Measurements from ENCODE around the gene SRPK2. TPM values are rescaled to one million over a fixed set of nuclear protein-coding genes. Genes with fewer than 3 reads are reported as not detected.

SRPK2 gene
- polyA plus RNA-seq, 1 donor: 58.7 TPM

DNA sequence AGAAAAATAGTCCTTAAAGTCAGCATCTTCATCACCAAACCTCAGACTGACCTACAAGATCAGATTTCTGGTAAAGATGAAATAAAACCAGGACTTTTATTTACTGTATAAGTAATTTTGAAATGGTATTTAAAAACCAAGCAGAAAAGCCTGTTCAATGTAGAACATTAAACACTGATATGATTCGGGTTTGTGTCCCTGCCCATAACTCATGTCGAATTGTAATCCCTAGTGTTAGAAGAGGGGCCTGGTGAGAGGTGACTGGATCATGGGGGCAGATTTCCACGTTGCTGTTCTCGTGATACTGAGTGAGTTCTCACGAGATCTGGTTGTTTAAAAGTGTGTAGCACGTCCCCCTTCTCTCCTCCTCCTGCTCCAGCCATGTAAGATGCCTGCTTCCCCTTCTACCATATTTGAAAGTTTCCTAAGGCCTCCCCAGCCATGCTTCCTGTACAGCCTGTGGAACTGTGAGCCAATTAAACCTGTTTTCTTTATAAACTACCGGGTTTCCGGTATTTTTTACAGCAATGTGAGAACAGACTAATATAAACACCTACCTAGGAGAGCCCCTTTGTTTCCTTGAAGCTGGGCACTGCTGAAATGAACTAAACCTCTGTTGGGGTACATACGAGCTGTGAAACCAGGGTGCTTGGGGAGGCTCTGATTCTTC, 254.6 kb downstream of the SRPK2 start:
- no peak for DNase-seq

DNA sequence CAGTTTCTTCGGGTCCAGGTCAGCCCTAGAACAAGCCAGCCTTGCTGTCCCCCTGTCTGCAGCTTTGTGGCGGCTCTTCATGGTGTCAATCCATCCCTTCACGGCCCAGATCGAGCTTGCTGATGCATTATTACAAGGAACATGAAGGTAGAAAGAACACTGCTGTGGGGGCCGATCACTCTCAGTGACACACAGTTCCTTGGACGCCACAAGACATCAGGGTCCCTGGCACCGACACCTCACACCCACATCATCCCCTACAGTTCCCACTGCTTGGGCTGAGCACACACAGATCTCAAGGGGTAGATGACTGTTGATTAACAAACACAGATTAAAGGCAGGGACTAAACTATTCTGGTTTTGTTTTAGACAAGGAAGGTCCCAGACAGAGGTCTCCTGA, 255.4 kb downstream of the SRPK2 start:
- no peak for DNase-seq

DNA sequence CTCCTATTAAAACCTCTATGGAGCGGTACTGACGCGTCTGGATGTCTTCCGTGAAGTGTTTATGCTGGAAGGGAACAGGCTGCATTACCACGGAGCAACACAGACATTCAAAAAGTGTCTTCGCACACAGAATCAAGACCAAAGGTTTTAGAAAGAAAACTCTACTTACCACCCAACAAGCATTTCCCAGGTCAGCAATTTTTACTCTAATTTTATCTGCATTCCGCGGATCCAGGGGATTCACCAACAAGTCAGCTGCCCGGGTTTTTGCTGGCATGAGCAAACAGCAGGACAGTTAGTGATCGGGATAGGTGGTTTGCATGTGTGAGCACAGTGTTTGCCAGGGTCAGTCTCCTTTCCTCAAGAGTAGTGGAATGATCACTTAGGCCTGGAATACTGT, 255.9 kb downstream of the SRPK2 start:
- no peak for DNase-seq

DNA sequence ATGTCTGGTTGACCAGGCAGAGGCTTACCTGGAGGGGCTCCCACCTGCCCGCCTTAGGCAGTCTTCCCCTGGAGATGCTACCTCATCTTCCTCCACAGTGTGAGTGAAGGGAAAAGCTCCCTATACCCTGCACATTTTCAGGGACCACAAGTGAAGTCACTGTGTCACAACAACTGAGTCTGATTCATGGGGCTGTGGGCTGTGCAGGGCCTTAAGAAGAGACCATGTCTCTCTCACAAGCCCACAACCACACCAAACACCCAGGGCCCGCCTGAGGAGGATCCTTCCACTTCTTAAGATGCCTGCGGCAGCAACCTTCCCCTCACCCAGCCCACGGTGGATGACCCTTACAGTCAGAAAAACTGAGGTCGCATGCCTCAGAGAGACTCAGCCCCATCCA, 256.4 kb downstream of the SRPK2 start:
- DNase-seq: no peak

DNA sequence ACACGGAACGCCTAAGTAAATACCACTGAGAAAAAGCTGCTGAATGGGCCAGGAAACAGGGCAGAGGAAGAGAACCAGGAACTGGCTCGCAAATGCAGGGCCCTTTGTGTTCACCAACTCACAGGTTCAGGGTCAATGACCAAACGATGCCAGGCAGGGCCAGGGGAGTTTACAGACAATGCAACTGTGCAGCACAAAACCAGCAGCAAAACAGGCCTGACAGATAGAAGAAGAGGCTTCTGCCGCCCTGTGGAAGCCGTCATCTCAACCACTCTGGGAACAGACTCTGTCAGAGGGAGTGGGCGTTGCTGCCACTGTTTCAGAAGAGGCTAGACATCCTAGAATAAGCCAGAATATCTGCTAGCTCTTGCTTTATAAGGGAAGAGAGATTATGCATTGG, 256.8 kb downstream of the SRPK2 start:
- peak; percentile 18 for DNase-seq

DNA sequence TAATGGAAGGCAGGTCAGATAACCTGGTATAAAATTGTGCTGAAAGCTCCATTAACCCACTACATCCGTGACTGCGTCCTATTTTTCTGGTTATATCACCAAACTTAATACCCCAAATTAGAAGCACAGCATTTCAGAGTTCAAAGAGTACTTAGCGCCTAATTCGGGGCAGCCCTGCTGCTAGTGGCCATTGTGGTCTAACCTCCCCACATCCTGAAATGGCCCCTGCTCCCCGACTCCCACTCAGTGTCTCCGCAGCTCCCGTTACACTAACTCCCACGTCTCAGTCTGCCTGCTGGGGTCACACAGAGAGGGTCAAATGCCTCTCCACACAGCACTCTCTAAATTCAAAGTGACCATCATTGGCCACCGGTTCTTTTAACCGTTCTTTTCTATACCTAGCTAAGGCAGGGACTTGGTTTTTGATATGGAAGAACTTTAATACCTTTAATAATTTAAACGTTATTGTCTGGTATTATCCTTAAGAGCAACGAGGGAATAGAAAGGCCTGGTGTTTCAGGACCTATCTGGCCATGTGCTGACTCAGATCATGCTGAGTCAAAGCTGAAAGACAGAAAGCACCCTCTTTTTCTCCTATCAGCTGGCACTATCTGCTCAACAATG, 257.6 kb downstream of the SRPK2 start:
- peak; percentile 27 for DNase-seq

DNA sequence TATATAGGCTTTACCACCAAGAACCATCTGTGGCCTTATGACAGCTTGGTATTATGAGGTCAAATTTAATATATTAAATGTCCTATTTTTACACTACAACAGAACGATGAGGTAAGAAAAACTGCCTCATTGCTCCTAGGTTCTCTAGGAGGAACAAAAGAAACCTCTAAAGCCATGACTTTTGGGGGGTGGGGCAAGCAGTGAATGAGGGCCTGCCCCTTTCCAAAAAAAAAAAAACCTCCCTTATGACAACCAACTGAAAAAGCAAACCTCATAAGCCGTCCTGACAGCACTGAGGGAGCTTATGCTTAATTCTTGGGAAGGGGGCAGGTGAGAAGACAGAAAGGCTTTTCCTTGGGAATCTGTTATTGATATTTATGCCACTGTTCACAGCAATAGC, 258.1 kb downstream of the SRPK2 start:
- DNase-seq: no peak

DNA sequence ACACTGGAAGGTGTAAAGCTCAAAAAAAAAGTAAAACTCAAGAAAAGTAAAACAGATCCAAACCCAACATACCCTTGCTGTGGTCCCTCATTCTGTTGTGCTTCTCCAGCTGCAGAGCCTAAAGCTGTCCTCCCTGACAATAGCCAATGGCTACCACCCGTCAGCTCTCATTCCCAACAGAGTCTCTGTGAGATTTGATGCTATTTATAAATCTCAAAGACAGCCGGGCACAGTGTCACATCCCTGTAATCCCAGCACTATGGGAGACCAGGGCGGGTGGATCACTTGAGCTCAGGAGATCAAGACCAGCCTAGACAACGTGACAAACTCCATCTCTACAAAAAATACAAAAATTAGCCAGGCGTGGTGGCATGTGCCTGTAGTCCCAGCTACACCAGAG, 258.7 kb downstream of the SRPK2 start:
- no peak for DNase-seq

DNA sequence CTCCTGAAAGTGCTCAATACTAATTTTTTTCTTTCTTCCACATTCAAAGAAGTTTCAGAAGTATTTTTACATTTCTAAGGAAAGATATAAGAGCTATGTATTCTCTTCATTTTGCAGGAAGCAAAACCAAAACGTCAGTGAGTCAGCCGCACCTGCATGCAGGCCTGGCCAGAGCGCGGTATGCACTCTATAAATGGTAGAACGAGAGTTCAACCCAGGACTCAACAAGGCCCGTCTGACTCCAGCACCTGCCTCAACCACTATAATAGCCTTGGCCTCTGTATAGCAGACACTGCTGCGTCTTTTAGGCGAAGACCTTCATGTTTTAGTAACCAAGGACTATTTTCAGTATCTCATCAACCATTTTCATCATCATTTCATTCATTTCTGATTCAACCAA, 261.5 kb downstream of the SRPK2 start:
- DNase-seq: no peak

DNA sequence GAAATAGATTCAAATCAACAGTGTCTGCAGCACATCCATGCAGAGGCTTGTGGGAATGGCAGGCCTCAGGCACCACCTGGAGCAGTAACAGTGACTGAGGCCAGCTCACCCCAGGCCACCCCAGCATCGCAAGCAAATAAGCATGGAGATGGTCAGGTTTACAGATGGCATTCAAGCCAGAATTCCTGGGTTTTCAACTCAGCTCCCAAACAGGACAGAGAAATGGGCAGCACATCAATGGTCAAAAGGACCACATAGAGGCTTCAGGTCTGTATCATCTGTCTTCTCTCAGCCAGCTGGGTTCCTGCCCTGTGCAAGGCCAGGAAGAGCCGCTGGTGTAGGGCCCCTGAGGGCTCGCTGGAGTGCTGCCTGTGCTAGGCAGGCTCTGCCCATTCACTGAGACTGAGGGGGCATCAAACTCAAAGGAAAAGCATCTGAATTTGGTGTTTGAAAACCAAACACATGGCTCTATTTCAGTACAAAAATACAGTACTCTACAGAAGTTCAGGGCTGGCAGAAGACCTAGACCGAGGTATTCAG, 262.2 kb downstream of the SRPK2 start:
- no peak for DNase-seq

DNA sequence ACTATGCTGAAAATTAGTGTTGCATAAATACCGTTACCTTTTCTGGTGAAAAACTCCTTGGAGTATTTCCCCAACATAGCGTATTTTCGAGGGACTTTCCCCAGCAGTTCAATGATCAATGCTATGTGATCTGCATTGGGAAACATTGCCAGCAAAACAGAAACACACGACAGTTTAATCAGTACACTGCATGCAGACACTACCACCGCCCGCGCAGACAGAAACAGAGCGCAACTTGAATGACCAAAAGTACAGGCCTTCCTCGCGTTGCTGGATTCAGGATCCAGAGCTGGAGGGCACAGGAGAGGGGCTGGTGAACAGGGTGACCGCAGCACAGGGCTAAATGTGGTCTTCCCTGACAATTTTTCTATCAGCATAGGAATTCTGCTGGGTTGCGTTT, 263.0 kb downstream of the SRPK2 start:
- no peak for DNase-seq

DNA sequence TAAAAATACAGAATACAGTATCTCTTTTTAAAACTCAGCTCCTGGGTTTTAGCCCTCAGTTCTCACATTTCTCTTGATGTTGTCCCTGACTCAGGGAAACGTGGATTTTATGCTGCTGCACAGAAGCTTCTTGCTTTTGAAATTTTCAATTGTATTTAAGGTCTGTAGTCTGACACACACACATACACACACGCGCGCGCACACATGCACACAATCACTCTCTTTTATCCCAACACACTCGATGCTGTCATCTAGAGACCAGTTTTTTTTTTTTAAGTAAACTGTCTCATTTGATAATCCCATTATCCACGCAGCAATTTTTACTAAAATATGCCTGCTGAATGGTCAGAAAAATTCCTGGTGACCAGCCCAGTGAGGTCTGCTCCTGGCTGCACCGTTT, 266.1 kb downstream of the SRPK2 start:
- DNase-seq: no peak

DNA sequence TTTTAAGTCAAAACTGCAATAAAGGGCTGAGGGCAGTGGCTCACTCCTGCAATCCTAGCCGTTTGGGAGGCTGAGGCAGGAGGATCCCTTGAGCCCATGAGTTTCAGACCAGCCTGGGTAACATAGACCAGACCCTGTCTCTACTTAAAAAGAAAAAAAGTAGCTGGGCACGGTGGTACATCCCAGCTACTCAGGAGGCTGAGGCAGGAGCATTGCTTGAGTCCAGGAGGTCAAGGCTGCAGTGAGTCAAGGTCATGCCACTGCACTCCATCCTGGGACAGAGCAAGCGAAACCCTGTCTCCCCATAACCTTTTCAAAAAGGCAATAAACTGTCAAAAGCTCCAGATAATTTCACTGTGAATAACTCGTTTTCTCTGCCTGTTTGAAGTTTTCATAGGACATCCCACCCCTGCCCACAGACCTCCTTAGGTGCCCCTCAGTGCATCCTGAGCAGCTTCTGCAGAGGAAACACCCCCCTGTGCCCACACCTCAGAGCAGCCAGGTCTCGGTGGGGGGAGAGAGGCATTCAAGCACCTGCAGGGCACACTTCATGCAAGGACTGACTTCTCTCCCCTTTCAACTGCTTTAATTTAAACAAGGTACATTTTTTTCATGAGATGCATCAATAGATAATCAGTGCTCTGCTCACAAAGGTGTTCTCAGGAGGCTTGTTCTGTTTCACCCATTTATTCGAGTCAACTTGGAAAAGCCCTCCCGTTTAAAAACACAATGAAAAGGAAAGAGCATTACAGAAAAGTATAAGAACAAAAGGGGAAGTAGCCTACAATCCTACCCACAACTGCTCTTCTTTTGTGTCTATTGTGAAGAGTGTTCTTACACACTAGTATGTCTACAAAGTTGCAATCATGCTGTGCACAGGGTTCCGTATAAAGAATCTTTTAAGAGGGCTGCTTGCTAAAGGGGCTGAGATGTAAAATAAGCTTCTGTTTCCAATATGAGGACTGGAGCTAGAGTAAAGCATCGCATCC, 269.8 kb downstream of the SRPK2 start:
- DNase-seq: no peak

DNA sequence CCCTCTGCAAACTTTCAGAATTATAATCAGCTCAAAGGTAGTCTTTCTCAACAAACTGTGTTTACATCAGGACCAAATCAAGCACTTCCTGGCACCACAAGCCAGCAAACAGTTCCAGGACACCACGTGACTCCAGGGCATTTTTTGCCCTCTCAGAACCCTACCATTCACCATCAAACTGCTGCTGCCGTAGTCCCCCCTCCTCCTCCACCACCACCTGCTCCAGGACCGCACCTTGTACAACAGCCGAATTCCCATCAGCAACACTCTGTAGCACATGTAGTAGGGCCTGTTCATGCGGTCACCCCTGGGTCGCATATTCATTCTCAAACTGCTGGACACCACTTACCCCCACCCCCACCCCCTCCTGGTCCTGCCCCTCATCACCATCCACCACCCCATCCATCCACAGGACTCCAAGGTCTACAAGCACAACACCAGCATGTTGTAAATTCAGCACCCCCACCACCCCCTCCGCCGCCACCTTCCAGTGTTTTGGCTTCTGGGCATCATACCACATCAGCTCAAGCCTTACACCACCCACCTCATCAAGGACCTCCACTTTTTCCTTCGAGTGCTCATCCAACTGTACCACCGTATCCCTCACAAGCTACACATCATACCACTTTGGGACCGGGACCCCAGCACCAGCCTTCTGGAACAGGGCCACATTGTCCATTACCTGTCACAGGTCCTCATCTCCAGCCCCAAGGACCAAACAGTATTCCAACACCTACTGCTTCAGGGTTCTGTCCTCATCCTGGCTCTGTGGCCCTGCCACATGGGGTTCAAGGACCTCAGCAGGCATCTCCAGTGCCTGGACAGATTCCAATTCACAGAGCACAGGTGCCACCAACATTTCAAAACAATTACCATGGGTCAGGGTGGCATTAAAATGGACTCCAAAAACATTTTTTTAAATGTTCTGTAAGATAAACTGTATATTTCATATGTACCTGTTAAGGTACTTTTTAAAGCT, 276.0 kb downstream of the SRPK2 start:
- DNase-seq: no peak

DNA sequence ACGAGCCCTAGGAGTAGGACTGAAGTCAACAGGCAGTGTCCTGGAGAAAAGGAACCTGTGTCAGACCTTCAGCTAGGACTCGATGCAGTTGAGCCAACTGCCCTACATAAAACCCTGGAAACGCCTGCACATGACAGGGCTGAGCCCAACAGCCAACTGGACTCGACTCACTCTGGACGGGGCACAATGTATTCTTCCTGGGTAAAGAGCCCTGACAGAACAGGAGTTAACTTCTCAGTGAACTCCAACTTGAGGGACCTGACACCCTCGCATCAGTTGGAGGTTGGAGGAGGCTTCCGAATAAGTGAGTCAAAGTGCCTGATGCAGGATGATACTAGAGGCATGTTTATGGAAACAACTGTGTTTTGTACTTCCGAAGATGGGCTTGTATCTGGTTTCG, 281.3 kb downstream of the SRPK2 start:
- DNase-seq: no peak

DNA sequence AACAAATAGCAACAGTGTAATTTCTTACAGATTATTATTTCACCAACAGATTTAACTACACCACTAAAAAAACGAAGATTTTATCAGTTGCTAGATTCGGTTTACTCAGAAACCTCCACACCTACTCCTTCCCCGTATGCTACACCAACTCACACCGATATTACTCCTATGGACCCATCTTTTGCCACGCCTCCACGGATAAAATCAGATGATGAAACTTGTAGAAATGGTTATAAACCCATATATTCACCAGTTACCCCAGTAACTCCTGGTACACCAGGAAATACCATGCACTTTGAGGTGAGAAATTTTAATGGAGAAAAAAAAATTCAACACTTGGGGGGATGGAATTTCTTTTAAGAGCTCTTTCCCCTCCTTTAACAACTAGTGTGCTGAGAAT, 282.2 kb downstream of the SRPK2 start:
- DNase-seq: no peak

DNA sequence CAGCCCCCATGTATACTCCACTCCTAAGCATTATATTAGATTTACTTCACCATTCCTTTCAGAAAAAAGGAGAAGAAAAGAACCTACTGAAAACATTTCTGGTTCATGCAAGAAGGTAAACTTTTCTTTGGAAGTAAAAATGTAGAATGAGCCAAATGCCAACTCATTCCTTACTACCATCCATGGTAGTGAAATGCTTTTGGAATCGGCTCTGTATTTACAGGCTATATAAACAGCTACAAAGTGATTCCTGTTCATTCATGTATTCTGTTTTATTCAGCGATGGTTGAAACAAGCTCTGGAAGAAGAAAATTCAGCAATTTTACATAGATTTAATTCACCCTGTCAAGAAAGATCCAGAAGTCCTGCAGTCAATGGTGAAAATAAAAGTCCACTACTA, 283.1 kb downstream of the SRPK2 start:
- no peak for DNase-seq

DNA sequence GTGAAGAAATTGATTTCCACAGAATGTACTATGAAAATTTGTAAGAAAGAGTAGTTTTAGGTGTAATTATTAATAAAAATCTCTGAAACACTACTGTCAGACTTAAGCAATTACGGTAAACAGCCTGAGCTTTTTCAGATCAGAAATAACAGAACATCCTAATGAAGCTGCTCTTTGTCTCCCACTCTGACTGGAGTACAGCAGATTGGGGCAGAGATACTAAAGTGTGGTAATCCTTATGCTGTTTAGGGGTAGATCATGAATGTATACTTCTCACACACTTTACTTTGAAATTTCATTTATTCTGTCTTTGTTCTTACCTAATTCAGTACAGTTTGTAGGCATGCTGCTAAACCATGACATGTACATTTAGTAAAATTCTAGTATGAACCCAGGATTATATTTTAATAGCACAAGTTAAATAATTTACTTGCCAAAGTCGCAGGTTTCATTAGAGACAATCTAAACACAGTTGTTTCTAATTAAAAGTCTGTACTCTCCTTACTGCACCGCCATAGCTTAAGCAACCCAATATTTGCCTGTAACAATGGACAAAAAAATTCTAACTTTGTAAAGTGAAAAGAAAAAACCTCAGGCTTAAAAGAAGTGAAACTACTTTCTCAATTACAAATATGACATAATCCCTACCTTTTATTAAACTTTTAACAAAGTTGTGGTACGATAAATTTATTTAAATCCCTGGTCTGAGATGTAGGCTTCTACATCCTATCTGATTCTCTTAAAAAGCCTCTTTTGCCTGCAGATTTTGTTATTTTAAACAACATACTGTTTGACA, 286.0 kb downstream of the SRPK2 start:
- no peak for DNase-seq

DNA sequence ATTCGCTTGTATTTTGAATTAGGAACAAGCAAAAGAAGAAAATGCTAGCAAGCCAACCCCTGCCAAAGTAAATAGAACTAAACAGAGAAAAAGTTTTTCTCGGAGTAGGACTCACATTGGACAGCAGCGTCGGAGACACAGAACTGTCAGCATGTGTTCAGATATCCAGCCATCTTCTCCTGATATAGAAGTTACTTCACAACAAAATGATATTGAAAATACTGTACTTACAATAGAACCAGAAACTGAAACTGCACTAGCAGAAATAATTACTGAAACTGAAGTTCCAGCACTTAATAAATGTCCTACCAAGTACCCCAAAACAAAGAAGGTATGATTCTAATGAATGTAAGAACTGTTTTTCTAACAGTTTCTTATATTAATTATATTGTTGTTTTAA, 286.9 kb downstream of the SRPK2 start:
- DNase-seq: no peak

DNA sequence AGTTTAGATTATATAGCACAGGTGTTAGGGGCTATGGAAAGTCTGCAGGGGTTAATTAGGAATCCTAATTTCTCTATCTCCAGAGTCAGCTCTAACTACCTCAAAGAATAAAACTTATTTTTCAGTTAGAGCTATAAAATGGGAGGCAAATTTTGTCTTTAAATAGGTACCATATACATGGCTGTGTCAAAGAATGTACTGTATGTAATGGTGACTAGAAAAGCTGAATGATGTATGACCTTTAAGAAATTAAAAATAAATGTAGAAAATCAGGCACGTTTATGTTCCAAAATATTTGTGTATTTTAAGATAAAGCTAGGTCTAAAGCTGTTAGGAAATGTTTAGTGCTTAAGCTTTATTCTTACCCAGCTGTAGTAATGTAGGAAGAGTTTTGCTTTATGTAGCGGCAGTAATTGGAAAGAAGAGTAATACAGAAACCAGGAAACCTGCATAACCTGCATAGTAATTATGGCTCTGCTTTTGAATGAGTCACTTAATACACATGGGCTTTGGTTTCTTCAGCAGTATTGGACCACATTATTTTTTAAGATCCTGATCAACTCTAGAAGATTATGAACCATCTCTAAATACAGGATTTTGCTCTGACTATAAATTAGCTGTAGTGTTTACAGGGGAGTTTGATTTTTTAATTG, 289.7 kb downstream of the SRPK2 start:
- DNase-seq: no peak
